Kidney epithelial cell (primary cell): ENCODE measurements around the gene GPC6. TPM values are rescaled to one million over a fixed set of nuclear protein-coding genes. Genes with fewer than 3 reads are reported as not detected.
A peak's percentile ranks its signal among the peaks of the same experiment; 100 is the strongest.

ENCODE experiments used
- DNase-seq: peaks from one replicate; pipeline ENCODE4 v3.0.0-alpha.2; 2010; ENCODE audit warnings: low read depth
- H3K27me3 ChIP-seq: 2 replicates; pipeline ENCODE4 v1.6.0; 2011; ENCODE audit warnings: low read length; ENCODE audit not compliant: control insufficient read depth, insufficient read depth
- H3K36me3 ChIP-seq: 2 replicates; pipeline ENCODE4 v1.5.1; 2011; ENCODE audit warnings: low read length; ENCODE audit not compliant: control insufficient read depth, insufficient read depth
- H3K4me3 ChIP-seq: 2 replicates; pipeline ENCODE4 v1.5.1; 2011; ENCODE audit warnings: low read depth, mild to moderate bottlenecking, control low read depth, low read length
- CTCF ChIP-seq: IDR thresholded peaks from 2 replicates; pipeline ENCODE4 v1.5.1; 2011; ENCODE audit warnings: mild to moderate bottlenecking, moderate library complexity, low read length, control low read depth, inconsistent platforms; ENCODE audit not compliant: insufficient read depth, poor library complexity, severe bottlenecking
- total RNA-seq: library from RNA; depleted of rRNA; stranded (reverse); fragments of >200 nt; gene quantifications from 2 replicates; pipeline ENCODE4 v1.2.3, GENCODE V29; 2015

GPC6 gene
- total RNA-seq, 1 donor from 2014 or later, result 62.7 TPM

GRCh38 chr13:94186470-94186869 lies 959.9 kb downstream of the GPC6 start:
- no peaks in the 10 kb centered on the region for H3K36me3 ChIP-seq
- DNase-seq, result no peak
- H3K27me3 ChIP-seq, result no peaks in the 10 kb centered on the region
- no peak overlapping the region for H3K4me3 ChIP-seq
- no peak for TF ChIP-seq CTCF

DNA sequence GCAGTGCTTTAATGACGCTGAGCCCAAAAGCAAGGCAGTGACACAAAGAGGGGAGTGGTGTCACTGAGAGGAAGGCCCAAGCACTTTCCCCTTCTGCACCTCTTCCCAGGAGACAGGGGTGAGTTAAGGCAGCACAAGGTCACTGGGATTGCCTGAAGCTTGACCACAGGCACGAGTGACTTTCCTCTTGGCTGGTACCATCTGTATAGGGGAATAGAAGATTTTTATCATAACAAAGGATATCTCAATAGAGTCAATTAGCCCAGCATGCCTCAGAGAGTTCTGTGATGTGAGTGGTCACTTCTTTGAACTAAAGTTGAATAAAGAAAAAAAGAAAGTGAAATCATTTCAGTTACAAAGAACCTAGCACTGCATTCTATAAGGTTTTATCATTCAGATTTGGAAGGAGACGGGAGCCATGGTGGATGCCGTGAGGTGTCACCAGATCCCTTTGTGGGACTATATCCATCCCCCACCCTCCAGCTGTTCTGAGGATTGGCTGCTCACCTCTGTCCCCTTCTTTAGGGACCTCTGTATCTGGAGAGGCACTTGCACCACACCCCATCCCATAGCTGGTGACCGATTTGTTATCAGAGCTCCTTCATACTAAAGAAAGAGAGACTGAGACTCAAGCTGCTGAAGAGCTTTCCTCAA lies 961.7 kb downstream of the GPC6 start:
- no peaks in the 10 kb centered on the region for H3K27me3 ChIP-seq
- DNase-seq, result no peak
- H3K4me3 ChIP-seq, result no peak overlapping the region
- TF ChIP-seq CTCF, result no peak
- no peaks in the 10 kb centered on the region for H3K36me3 ChIP-seq

DNA sequence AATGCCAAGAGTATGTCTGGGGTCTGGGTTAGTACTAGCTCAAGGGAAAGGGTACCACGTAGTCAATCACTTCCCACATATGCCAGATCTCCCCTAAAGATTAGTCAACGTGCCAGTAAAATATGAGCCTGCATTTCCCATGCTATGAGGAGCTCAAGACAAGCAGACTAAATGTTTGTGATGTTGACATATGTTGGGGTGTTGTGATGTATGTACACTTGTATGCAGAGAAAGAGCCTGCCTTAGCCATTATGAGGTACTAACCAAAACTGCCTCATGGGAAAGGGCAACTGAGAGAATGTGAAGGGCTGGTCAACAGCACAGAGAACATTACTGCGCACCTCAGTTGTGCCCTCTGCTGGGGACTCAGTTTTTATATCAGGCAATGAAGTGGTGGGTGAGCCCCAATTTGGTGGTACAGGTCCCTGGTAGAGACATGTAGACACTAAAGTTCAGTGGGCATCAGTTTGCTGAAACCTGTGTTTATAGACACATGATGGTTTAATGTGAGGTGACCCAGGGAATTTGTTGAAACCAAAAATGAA lies 965.9 kb downstream of the GPC6 start:
- Histone ChIP-seq H3K27me3 (no peaks in the 10 kb centered on the region), H3K4me3 (no peak overlapping the region), H3K36me3 (no peaks in the 10 kb centered on the region)
- no peak for DNase-seq
- TF ChIP-seq CTCF, result peak; percentile 46

DNA sequence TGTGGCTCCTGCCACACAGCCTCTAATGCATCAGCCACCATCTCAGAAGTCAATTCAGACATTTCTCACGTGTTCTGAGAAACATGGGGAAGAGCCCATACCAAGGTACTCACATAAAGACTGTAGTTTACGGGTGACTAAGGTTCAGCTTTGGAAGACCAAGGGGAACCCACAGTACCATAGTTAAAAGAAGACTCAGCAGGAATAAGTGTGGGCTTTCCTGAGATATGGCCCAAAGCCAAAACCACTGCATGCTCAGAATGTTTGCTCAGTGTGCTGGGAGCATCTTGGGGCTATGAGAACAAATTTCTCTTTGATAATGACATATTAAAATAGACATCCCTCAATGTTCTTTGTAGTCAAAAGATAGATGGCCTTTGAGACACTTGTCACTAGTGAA lies 969.1 kb downstream of the GPC6 start:
- peak; percentile 79 for DNase-seq
- H3K4me3 ChIP-seq, result no peak overlapping the region
- H3K36me3 ChIP-seq, result no peaks in the 10 kb centered on the region
- TF ChIP-seq CTCF, result no peak
- H3K27me3 ChIP-seq, result no peaks in the 10 kb centered on the region

DNA sequence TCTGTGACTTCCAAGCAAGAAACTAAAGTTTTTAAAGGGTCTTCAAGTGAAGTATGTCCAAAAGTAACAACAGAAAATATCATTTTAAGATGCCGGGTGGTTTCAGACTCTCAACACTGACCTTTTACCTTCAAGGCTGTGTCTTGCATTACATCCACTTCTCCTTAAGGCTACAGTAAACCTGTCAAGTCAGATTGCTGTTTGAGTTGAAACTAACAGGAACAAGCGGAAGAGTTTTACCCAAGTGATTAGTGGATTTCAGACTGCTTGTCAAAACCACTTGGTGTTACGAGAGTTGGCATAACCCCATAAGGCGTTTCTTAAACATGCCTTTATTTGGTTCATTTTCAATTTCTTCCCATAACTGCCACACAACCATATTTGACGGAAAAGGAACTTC lies 969.8 kb downstream of the GPC6 start:
- Histone ChIP-seq H3K36me3 (no peaks in the 10 kb centered on the region), H3K4me3 (no peak overlapping the region), H3K27me3 (no peaks in the 10 kb centered on the region)
- TF ChIP-seq CTCF, result no peak
- no peak for DNase-seq

DNA sequence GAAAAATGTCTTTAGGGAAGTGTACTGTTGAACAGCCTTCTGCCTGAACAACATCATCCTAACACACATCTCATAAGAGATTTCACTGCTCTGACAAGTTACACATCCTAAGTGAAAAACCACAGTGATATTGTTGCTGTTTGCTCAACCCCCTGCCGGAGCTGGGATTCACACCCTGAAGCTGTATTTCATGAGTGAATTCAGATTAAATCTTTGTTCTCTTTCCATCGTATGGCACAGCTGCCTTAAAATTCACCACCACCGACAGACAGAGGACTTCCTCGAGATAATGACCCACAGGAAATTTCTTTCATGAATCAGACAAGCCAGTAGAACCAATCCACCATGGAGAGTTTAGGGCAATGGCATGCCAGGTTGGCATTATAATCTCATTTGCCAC lies 972.1 kb downstream of the GPC6 start:
- no peak for DNase-seq

More for the DNA sequence above, 972.1 kb downstream of the GPC6 start:
- no peak for TF ChIP-seq CTCF
- no peaks in the 10 kb centered on the region for H3K36me3 ChIP-seq
- no peak overlapping the region for H3K4me3 ChIP-seq
- no peaks in the 10 kb centered on the region for H3K27me3 ChIP-seq
